ENCODE data around the gene PIAS2.
"Not testable (repeated sequence)": the region's sequence is repeated elsewhere in the genome, so short reads cannot be mapped to it uniquely, and the experiment has no call there.

The PIAS2 gene

GRCh38 chr18:46830633-46831032 lies 86.7 kb downstream of the PIAS2 start:
- no peak for DNase-seq (ENCODE audit: low spot score)

GRCh38 chr18:46829947-46830346 lies 87.4 kb downstream of the PIAS2 start:
- DNase-seq (ENCODE audit: low spot score): no peak

- DNase-seq (ENCODE audit: low spot score): no peak
Measured at GRCh38 chr18:46829531-46829930, 87.8 kb downstream of the PIAS2 start.

- no peak for DNase-seq (ENCODE audit: low spot score)
Measured at GRCh38 chr18:46821856-46822711, 95.2 kb downstream of the PIAS2 start.

GRCh38 chr18:46820863-46821262 lies 96.4 kb downstream of the PIAS2 start:
- DNase-seq (ENCODE audit: low spot score): no peak

- no peak for DNase-seq (ENCODE audit: low spot score)
Measured at GRCh38 chr18:46815661-46816060, 101.6 kb downstream of the PIAS2 start.

GRCh38 chr18:46814399-46814798 lies 102.9 kb downstream of the PIAS2 start:
- DNase-seq (ENCODE audit: low spot score): no peak

GRCh38 chr18:46812311-46812710 lies 105.0 kb downstream of the PIAS2 start:
- DNase-seq (ENCODE audit: low spot score): no peak

GRCh38 chr18:46810481-46811000 lies 106.8 kb downstream of the PIAS2 start:
- DNase-seq (ENCODE audit: low spot score): no peak

GRCh38 chr18:46809145-46809544 lies 108.2 kb downstream of the PIAS2 start:
- no peak for DNase-seq (ENCODE audit: low spot score)

GRCh38 chr18:46795945-46796344 lies 121.4 kb downstream of the PIAS2 start:
- not testable (repeated sequence) for DNase-seq (ENCODE audit: low spot score)

- DNase-seq (ENCODE audit: low spot score): no peak
Measured at GRCh38 chr18:46794607-46795006, 122.7 kb downstream of the PIAS2 start.

GRCh38 chr18:46793565-46793964 lies 123.7 kb downstream of the PIAS2 start:
- no peak for DNase-seq (ENCODE audit: low spot score)

GRCh38 chr18:46789088-46789487 lies 128.2 kb downstream of the PIAS2 start:
- no peak for DNase-seq (ENCODE audit: low spot score)

- DNase-seq (ENCODE audit: low spot score): no peak
Measured at GRCh38 chr18:46787674-46788073, 129.6 kb downstream of the PIAS2 start.

- DNase-seq (ENCODE audit: low spot score): no peak
Measured at GRCh38 chr18:46772357-46772756, 144.9 kb downstream of the PIAS2 start.

- no peak for DNase-seq (ENCODE audit: low spot score)
Measured at GRCh38 chr18:46771141-46771540, 146.2 kb downstream of the PIAS2 start.

GRCh38 chr18:46770708-46771107 lies 146.6 kb downstream of the PIAS2 start:
- DNase-seq (ENCODE audit: low spot score): no peak

GRCh38 chr18:46768166-46768921 lies 149.0 kb downstream of the PIAS2 start:
- DNase-seq (ENCODE audit: low spot score): no peak

- no peak for DNase-seq (ENCODE audit: low spot score)
Measured at GRCh38 chr18:46767217-46767616, 150.1 kb downstream of the PIAS2 start.

- no peak for DNase-seq (ENCODE audit: low spot score)
Measured at GRCh38 chr18:46764586-46764985, 152.7 kb downstream of the PIAS2 start.

- no peak for DNase-seq (ENCODE audit: low spot score)
Measured at GRCh38 chr18:46761059-46761769, 156.1 kb downstream of the PIAS2 start.
